K562 (cell line): Measurements from ENCODE around the gene COP1. TPM values are rescaled to one million over a fixed set of nuclear protein-coding genes. Genes with fewer than 3 reads are reported as not detected.

Source experiments
- DNMT1 ChIP-seq: fragments of 450-650 bp; IDR thresholded peaks from 2 replicates; pipeline ENCODE4 v1.6.1; 2016; ENCODE audit warnings: antibody characterized with exemption, mild to moderate bottlenecking
- FOXA3 ChIP-seq, 2 experiments: fragments of 450-650 bp in 1 of 2; sonication (generic) in 1 of 2; formaldehyde crosslinking; IDR thresholded peaks in 1 of 2; conservative IDR thresholded peaks in 1 of 2; 2 replicates each; pipeline versions ENCODE4 v1.4.0 to v1.8.0; 2020 to 2022; ENCODE audit warnings: mild to moderate bottlenecking in 2 of 2, missing genetic modification reagents in 1 of 2
- MECOM ChIP-seq: fragments of 250-450 bp; sonication (Bioruptor Pico); IDR thresholded peaks from 2 replicates; pipeline ENCODE4 v1.8.0; 2022; ENCODE audit warnings: inconsistent platforms
- MYBL2 ChIP-seq, 2 experiments: fragments of 450-650 bp in 1 of 2; sonication (generic) in 1 of 2; formaldehyde crosslinking in 1 of 2; IDR thresholded peaks; 2 replicates each; pipeline versions ENCODE4 v1.6.1 to v1.8.1; 2017 to 2022; ENCODE audit warnings: borderline replicate concordance in 1 of 2, inconsistent platforms in 1 of 2, low read depth in 1 of 2, mild to moderate bottlenecking in 1 of 2, missing genetic modification reagents in 1 of 2, moderate library complexity in 1 of 2
- RERE ChIP-seq: sonication (generic); formaldehyde crosslinking; IDR thresholded peaks from 2 replicates; pipeline ENCODE4 v1.8.0; 2023; ENCODE audit warnings: missing genetic modification reagents, mild to moderate bottlenecking, borderline replicate concordance
- SP1 ChIP-seq: sonication (generic); formaldehyde crosslinking; IDR thresholded peaks from 2 replicates; pipeline ENCODE4 v1.8.1; 2022; ENCODE audit warnings: mild to moderate bottlenecking, missing genetic modification reagents
- ZNF124 ChIP-seq: sonication (generic); formaldehyde crosslinking; IDR thresholded peaks from 2 replicates; pipeline ENCODE4 v1.8.1; 2022; ENCODE audit warnings: missing genetic modification reagents
- ZNF551 ChIP-seq: fragments of 250-450 bp; sonication (Bioruptor Pico); IDR thresholded peaks from 2 replicates; pipeline ENCODE4 v1.5.0; 2021; ENCODE audit warnings: mild to moderate bottlenecking, moderate library complexity
- ZNF830 ChIP-seq: fragments of 250-450 bp; sonication (Bioruptor Pico); IDR thresholded peaks from 2 replicates; pipeline ENCODE4 v1.5.0; 2021; ENCODE audit warnings: mild to moderate bottlenecking
- polyA plus RNA-seq, 8 experiments: library from polyadenylated mRNA; depleted of rRNA in 4 of 8; stranded (reverse) in 5 of 8; unstranded in 3 of 8; fragments of >200 nt; fragmentation: Nextera tagmentation in 2 of 8; fragmentation: Illumina TruSeq in 1 of 8; extraction: Ambion mirVana in 2 of 8; extraction: Trizol in 1 of 8; gene quantifications; 2 replicates each; pipeline versions ENCODE4 v1.2.1 to v1.2.3, GENCODE V29; 2011 to 2014; ENCODE audit warnings: inconsistent platforms in 1 of 8, missing spikeins in 1 of 8
- total RNA-seq, 7 experiments: library from RNA; depleted of rRNA in 6 of 7; stranded (reverse); fragments of >200 nt in 6 of 7; fragmentation: Illumina TruSeq in 2 of 7; extraction: Trizol in 2 of 7; gene quantifications; 2 replicates each; pipeline versions ENCODE4 v1.2.1 to v1.2.3, GENCODE V29; 2011 to 2021; ENCODE audit warnings: low replicate concordance in 1 of 7
- TF ChIP-seq, protein P1 (sequence below): fragments of 450-650 bp; IDR thresholded peaks from 2 replicates; pipeline ENCODE4 v1.6.1; 2016; ENCODE audit warnings: missing biosample characterization, missing genetic modification characterization

Gene COP1
- total and polyA plus RNA-seq, 9 of the 15 experiments (the other 6 are each of a cell fraction or from before 2014, with no cell fraction given): 25.8 to 77.7 (median 58.6) TPM

- TF ChIP-seq MECOM (CRISPR knock-in tag) (no peak), SP1 (CRISPR knock-in tag) (no peak), FOXA3 (CRISPR knock-in tag; conservative IDR thresholded peaks at IDR 0.05 in 1 of 2, IDR thresholded peaks at IDR 0.05 in 1 of 2) (no peak), RERE (CRISPR knock-in tag) (no peak), MYBL2 (IDR thresholded peaks at IDR 0.05; ENCODE audit: low read depth) (no peak), MYBL2 (CRISPR knock-in tag; IDR thresholded peaks at IDR 0.05; ENCODE audit: borderline replicate concordance) (no peak), ZNF830 (CRISPR knock-in tag) (no peak), ZNF124 (CRISPR knock-in tag) (no peak), ZNF551 (no peak), DNMT1 (no peak)
- TF ChIP-seq, protein P1, sequence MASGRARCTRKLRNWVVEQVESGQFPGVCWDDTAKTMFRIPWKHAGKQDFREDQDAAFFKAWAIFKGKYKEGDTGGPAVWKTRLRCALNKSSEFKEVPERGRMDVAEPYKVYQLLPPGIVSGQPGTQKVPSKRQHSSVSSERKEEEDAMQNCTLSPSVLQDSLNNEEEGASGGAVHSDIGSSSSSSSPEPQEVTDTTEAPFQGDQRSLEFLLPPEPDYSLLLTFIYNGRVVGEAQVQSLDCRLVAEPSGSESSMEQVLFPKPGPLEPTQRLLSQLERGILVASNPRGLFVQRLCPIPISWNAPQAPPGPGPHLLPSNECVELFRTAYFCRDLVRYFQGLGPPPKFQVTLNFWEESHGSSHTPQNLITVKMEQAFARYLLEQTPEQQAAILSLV: no peak
Observed at GRCh38 chr1:175922254-175922881, 284.7 kb downstream of the COP1 start (continued).
